Left ventricle myocardium superior (tissue), 1 donor: Measurements from ENCODE around the gene WDR74. TPM values are rescaled to one million over a fixed set of nuclear protein-coding genes. Genes with fewer than 3 reads are reported as not detected.
A peak's percentile ranks its signal among the peaks of the same experiment; 100 is the strongest.
"Not testable (repeated sequence)": the region's sequence is repeated elsewhere in the genome, so short reads cannot be mapped to it uniquely, and the experiment has no call there.

Source experiments
- ATAC-seq: fragments of 200-7000 bp; cut with Tn5 transposase; one replicate; pipeline ENCODE4 v1.9.1; 2020; ENCODE audit warnings: mild to moderate bottlenecking, moderate library complexity
- DNase-seq: peaks from one replicate; pipeline ENCODE4 v3.0.0-alpha.2; 2020
- intact Hi-C: fragments of 100-400 bp; cut with micrococcal nuclease; formaldehyde crosslinking; loops from one replicate; pipeline ENCODE4 v1.11.0; 2022
- total RNA-seq: library from RNA; stranded (reverse); fragmentation: NEBNext Ultra II Directional; extraction: Animal tissue kit (Norgen Biotek cat#: 25700); gene quantifications from one replicate; pipeline ENCODE4 v1.2.1, GENCODE V29; 2021
- donor health status: DM: no; HTN: yes; CAD: no; lungs with severe emphysema.

The WDR74 gene
- total RNA-seq, 1 donor from 2014 or later: 25.8 TPM

- no peak for DNase-seq
- no peak for ATAC-seq
- intact Hi-C loops: no loop called here
These were observed 4.8 kb upstream of the WDR74 start for GRCh38 chr11:62844154-62844553.

- intact Hi-C loops: no loop called here
- ATAC-seq (no peak), DNase-seq (no peak)
These were observed 4.1 kb upstream of the WDR74 start for GRCh38 chr11:62843466-62843865.

- ATAC-seq, DNase-seq, intact Hi-C loops: not testable (repeated sequence)
These were observed 3.5 kb upstream of the WDR74 start for GRCh38 chr11:62842891-62843290.

DNA sequence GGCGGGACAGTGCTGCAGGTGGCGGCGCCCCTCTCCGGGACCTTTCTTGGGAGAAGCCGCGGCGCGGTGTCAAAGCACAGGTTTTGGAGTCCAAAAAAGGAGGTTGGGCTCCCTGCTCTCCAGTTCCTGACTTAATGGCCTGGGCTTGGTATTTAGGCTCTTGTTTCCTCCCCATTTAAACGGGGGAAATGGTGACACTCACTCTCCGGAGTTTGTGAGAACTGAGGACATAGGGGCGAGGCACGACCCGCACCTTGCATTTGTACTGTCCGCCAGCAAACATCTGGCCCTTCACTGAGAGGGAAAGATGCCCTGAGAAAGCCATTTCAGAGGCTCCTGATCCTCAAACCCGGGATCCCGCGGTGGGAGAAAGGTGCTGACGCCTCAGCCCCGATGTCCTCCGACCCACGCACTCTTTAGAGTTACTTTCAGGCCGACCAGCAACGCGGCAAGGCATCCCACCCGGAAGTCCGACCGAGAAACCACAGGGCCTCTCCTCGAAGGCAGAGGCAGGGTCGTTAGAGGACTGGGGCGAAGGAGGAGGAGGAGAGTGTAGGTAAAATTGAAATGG, 2.9 kb upstream of the WDR74 start:
- intact Hi-C loops: no loop called here
- DNase-seq (peak; percentile 47), ATAC-seq (peak; percentile 6)

DNA sequence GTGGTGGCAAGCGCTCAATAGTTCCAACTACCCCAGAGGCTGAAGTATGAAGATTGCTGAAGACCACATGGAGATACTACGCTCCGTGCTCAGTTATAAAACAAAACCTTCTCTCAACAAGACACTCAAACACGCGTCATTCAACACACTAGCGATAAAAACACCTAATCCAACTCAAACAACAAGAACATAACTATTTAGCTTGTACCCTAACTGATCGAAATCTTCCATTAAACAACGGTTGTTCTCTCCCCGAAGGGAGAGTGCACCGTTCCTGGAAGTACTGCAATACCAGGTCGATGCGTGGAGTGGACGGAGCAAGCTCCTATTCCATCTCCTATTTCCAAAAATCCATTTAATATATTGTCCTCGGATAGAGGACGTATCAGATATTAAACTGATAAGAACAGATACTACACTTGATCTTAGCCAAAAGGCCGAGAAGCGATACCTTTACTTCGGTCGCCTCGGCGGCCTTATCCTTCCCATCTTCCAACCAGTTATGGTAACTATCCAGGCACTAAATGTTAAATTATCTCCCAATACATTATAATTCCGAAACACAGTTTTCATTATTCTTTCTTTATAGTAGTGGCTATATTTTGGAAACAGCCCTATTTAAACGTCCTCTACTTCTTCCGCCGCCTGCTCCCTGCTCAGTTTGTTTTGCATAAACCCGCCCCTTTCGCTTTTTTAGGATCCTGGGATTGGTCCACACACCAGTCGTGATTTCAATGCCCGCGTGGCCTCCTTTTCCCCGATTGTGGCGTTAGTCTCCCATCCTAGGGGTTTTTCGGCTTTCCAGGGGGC, 2.2 kb upstream of the WDR74 start:
- intact Hi-C loops: no loop called here
- ATAC-seq (peak; percentile 77), DNase-seq (peak; percentile 80)

- intact Hi-C loops: not testable (repeated sequence)
- ATAC-seq (peak; percentile 13), DNase-seq (peak; percentile 72)
These were observed 1.5 kb upstream of the WDR74 start for GRCh38 chr11:62840721-62841360.

DNA sequence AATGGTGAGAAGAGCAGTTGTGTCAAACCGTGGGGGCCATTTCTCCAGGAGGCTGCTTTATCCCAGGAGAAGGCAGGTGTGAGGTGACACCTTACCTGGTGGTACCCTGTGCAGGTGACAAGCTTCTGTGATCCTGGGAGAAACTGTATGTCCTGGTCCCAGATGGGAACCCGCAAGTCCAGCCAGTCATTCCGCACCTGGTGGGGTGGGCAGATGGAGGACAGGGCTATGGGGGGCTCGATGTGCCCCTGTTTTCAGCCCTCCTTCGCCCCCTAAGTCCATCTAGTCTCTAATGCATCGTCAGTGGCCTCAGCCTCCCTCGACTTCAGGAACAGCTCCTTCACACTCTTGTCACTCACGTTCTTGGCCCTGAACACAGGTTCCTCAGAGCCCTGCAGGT, 4.1 kb downstream of the WDR74 start:
- intact Hi-C loops: no loop called here
- ATAC-seq: no peak
- no peak for DNase-seq

GRCh38 chr11:62832336-62833234, 6.8 kb downstream of the WDR74 start, which contains the start of gene TEX54:
Gene TEX54, minus strand, starts transcription at chr11:62832841.
- DNase-seq (peak; percentile 48), ATAC-seq (peak; percentile 5)
- intact Hi-C loops: no loop called here

DNA sequence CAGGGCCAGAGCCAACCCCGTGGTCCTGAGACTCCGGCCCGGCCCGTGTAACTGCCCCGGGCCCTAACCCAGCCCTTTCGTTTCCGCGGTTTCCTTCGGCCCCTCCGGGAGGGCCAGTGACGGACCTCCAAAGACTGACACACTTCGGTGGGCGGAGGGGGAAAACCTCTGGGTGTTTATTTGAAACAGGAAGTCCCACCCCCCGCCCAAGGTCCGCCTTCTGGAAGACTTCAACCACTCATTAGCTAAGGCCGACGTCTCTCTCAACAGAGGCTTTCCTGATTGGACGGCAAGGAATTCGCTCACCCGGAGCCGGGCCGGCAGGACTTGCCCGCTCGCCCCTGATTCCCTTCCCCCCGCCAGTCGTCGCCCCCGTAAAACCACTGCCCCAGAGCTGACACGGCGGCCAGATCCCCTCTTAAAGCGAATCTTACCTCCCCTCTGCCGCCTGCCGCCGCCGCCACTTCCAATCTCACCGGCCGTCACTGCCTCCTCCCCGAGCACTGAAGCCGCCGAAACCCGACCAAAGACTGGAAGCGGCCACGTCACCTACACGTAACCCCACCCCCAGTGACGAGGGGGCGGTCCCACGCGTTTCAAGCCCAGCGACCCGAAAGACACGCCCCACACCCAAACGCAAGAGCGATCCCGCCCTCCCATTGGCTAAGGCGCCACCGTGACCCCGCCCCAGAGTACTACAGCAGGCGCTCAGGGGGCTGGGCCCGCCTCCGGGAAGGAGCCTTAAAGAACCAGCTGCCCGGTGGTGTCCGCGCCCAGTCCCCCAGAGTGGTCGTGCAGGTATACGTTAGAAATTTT, 7.7 kb downstream of the WDR74 start, which contains the start of gene STX5:
Gene STX5 (minus strand): TSS at position 532 of the 816 bp plus-strand sequence. CDS start 808 bp downstream, outside the sequence.
- DNase-seq: peak; percentile 100
- peak; percentile 98 for ATAC-seq
- intact Hi-C loops: no loop called here

DNA sequence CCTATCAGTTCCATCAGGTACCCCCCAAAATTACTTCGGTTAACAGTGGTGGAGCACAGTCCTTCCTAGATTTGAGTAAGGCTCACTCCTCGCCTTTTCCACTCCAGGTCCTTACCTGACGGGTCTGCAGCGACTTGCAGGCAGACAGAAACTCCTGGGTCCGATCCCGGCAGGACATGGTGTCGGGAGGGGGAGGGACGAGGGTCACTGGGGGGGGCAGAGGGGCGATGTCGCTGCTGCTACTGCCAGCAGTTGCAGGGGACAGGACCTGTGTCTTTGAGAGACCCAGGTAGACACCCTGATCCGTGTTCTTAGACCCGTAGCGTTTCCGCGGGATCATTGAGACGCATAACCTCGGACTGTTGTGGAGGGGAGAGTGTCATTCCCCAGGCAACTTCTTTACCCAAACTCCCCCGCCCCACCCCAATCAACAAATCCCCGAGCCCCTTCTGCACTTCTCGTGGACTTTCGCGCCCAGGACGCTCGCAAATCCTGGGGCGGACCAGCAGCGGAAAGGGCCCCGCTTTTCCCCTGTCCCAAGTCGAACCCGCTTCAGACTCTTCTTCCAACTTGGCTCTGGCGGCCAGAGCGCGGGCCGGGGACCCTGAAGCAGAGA, 8.4 kb downstream of the WDR74 start:
- ATAC-seq (no peak), DNase-seq (no peak)
- intact Hi-C loops: no loop called here

DNA sequence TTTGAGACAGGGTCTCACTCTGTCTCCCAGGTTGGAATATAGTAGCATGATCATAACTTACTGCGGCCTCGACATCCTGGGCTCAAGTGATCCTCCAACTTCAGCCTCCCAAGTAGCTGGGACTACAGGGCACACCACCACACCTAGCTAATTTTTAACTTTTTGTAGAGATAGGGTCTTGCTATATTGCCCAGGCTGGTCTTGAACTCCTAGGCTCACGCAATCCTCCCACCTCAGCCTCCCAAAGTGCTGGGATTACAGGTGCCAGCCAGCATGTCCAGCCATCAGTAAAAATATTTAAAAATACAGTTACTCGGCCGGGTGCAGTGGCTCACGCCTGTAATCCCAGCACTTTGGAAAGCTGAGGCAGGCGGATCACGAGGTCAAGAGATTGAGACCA, 11.3 kb downstream of the WDR74 start:
- intact Hi-C loops, DNase-seq, ATAC-seq: not testable (repeated sequence)

DNA sequence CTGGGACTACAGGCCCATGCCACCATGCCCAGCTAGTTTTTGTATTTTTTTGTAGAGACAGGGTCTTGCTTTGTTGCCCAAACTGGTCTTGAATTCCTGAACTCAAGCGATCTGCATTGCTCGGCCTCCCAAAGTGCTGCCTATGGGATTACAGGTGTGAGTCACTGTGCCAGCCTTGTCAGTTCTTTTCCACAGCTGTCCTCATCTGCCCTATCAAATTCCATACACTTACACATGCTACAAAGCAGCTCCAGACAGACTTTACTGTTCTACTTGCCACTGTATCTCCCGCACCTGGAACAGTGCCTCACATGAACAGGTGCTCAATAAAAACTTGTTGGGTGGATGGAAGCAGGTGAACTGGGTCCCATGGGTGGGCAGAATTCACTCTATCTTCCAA, 15.7 kb downstream of the WDR74 start:
- DNase-seq (no peak), ATAC-seq (no peak)
- intact Hi-C loops: no loop called here

DNA sequence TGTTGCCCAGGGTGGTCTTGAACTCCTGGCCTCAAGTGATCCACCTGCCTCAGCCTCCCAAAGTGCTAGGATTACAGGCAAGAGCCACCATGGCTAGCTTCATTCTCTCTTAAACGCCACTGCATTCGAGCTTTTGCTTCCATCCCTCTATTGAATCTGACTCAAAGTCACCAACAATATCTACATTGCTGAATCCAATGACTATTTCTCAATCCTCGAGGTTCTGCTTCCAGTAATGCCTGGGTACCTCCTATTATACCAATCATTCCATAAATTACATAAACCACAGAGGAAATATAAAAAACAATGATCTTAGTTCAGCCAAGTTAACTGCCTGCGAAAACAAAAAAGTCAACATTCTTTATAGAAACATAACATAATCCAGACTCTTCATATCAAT, 22.3 kb downstream of the WDR74 start:
- intact Hi-C loops: no loop called here
- no peak for DNase-seq
- ATAC-seq: no peak

DNA sequence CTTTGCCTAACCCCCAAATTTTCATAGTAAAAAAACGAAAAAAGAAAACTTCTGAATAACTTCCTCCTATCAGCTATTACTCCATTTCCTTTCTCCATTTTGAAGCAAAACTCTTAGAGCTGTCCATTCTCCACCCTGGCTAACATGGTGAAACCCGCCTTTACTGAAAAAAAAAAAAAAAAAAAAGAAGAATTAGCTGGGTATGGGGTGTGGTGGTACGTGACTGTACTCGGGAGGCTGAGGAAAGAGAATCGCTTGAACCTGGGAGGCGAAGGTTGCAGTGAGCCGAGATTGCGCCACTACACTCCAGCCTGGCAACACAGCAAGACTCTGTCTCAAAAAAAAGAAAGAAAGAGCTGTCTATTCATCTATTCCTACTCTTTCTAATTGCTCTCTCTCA, 22.8 kb downstream of the WDR74 start:
- ATAC-seq (no peak), DNase-seq (no peak)
- intact Hi-C loops: no loop called here

GRCh38 chr11:62811659-62812058, 27.7 kb downstream of the WDR74 start:
- DNase-seq (no peak), ATAC-seq (no peak)
- intact Hi-C loops: no loop called here

- no peak for DNase-seq
- intact Hi-C loops: no loop called here
- no peak for ATAC-seq
These were observed 28.6 kb downstream of the WDR74 start for GRCh38 chr11:62810748-62811147.

GRCh38 chr11:62806611-62807121, 32.7 kb downstream of the WDR74 start:
- ATAC-seq (peak; percentile 66), DNase-seq (no peak)
- intact Hi-C loops: no loop called here

DNA sequence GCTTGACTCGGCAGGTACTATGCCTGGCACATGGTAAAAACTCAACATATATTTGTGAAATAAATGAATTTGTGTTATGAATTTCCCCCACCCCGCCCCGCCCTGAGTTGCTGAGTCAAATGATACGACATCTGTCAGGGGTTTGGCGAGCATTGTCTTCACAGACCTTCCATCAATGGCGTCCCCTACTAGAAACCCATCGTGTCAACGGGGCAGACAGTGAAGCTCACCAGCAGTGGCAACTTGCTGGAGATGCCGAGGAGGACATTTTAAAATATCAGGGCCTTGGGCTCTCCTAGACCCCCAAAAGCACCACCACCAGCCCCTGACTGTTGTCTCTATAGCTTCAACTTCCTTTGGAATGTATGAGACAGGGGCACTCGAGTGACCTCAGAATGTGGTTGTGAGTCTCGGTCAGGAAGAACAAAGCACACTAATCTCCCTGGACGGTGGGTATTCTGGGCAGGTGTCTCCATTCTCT, 33.4 kb downstream of the WDR74 start:
- intact Hi-C loops: no loop called here
- ATAC-seq (peak; percentile 8), DNase-seq (no peak)
